ENCODE results near the gene ZNF346. TPM values are rescaled to one million over a fixed set of nuclear protein-coding genes. Genes with fewer than 3 reads are reported as not detected.

ZNF346 gene
- total RNA-seq, 1 experiment from 2014 or later = 18.4 TPM

GRCh38 chr5:177100714-177101121 lies 78.2 kb downstream of the ZNF346 start:
- Mint-ChIP-seq H3K27ac (no peak overlapping the region), H3K27me3 (ENCODE audit: low read depth) (no peaks in the 10 kb centered on the region; the same call in 1 of the 2 replicates), H3K4me3 (no peak overlapping the region), H3K9me3 (no peaks in the 10 kb centered on the region), H3K4me1 (peaks cover 22% of the 10 kb centered on the region), H3K36me3 (peaks cover 5% of the 10 kb centered on the region)
- ChIA-PET CTCF (interaction anchor here (1.6 to 6.2 kb wide), 3 partner anchors 12 to 209 kb away, joined by 5 to 59 read pairs (median 45); partner anchors contain the start of gene FGFR4), POLR2A (no interaction called here)
- TF ChIP-seq ZNF219 (CRISPR knock-in tag; IDR thresholded peaks at IDR 0.05; ENCODE audit: borderline replicate concordance) (no peak), ETV6 (CRISPR knock-in tag; IDR thresholded peaks at IDR 0.05) (no peak), GRHL2 (CRISPR knock-in tag; IDR thresholded peaks at IDR 0.05; ENCODE audit: insufficient replicate concordance, severe bottlenecking) (no peak), ZNF263 (CRISPR knock-in tag; IDR thresholded peaks at IDR 0.05; ENCODE audit: low read depth) (no peak), ARID4B (CRISPR knock-in tag; IDR thresholded peaks at IDR 0.05; ENCODE audit: borderline replicate concordance) (no peak), ZNF416 (CRISPR knock-in tag; IDR thresholded peaks at IDR 0.05) (no peak), CREM (CRISPR knock-in tag; IDR thresholded peaks at IDR 0.05) (no peak), ZNF512 (CRISPR knock-in tag; IDR thresholded peaks at IDR 0.05; ENCODE audit: borderline replicate concordance) (no peak), PRRX2 (CRISPR knock-in tag; IDR thresholded peaks at IDR 0.05) (no peak), ZNF671 (CRISPR knock-in tag; IDR thresholded peaks at IDR 0.05) (no peak), FOXP1 (CRISPR knock-in tag; IDR thresholded peaks at IDR 0.05; ENCODE audit: borderline replicate concordance) (no peak), NFATC4 (CRISPR knock-in tag; IDR thresholded peaks at IDR 0.05) (no peak), MAX (CRISPR knock-in tag; IDR thresholded peaks at IDR 0.05) (no peak), SOX15 (CRISPR knock-in tag; IDR thresholded peaks at IDR 0.05) (no peak), ZNF317 (CRISPR knock-in tag; IDR thresholded peaks at IDR 0.05; ENCODE audit: borderline replicate concordance, low read depth) (no peak), PREB (CRISPR knock-in tag; IDR thresholded peaks at IDR 0.05; ENCODE audit: borderline replicate concordance) (no peak), MXD4 (CRISPR knock-in tag; IDR thresholded peaks at IDR 0.05; ENCODE audit: borderline replicate concordance) (no peak)
- TF ChIP-seq, protein P1, sequence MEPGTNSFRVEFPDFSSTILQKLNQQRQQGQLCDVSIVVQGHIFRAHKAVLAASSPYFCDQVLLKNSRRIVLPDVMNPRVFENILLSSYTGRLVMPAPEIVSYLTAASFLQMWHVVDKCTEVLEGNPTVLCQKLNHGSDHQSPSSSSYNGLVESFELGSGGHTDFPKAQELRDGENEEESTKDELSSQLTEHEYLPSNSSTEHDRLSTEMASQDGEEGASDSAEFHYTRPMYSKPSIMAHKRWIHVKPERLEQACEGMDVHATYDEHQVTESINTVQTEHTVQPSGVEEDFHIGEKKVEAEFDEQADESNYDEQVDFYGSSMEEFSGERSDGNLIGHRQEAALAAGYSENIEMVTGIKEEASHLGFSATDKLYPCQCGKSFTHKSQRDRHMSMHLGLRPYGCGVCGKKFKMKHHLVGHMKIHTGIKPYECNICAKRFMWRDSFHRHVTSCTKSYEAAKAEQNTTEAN (CRISPR knock-in tag; IDR thresholded peaks at IDR 0.05) = no peak
- TF ChIP-seq, protein P2, sequence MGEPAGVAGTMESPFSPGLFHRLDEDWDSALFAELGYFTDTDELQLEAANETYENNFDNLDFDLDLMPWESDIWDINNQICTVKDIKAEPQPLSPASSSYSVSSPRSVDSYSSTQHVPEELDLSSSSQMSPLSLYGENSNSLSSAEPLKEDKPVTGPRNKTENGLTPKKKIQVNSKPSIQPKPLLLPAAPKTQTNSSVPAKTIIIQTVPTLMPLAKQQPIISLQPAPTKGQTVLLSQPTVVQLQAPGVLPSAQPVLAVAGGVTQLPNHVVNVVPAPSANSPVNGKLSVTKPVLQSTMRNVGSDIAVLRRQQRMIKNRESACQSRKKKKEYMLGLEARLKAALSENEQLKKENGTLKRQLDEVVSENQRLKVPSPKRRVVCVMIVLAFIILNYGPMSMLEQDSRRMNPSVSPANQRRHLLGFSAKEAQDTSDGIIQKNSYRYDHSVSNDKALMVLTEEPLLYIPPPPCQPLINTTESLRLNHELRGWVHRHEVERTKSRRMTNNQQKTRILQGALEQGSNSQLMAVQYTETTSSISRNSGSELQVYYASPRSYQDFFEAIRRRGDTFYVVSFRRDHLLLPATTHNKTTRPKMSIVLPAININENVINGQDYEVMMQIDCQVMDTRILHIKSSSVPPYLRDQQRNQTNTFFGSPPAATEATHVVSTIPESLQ (CRISPR knock-in tag; IDR thresholded peaks at IDR 0.05) = no peak
- ATAC-seq (no peak), DNase-seq (ENCODE audit: low spot score) (no peak)

Measured in WTC11 (cell line).